ENCODE data around the gene GPT2.
"Not testable (repeated sequence)": the region's sequence is repeated elsewhere in the genome, so short reads cannot be mapped to it uniquely, and the experiment has no call there.

Gene GPT2

DNA sequence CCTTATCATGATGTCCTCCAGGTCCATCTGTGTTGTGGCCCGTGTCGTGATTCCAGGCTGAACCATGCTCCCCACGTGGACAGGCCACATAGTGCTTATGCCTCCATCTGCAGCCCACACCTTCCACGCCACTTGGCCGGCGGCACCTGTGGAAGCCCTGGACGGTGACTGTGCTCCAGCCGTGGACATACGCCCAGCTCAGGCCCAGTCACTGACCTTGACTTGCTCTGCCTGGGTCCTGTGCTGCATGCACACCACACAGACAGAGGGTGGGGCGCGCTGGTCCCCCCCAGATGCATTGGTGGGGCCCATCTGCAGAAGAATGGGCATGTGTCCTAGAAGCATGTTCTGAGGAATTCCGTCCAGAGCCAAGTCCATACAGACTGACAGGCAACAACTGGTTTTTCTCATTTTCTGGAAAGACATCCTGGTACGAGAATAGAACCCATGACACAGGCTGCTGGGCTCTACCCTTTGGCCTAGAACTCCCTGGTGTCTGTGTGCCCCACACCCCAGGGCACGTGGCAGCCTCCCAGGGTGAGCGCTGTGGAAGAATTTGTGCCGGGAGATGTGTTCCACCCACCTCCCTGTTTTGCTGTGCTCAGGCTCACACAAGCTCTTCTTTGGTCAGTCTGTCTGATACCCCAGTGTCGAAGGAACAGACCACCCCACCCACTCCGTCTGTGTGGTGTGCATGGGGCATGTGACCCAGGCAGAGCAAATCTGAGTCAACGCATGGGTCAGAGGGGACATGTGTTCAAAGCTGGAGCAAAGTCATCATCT is 39.5 kb downstream of the GPT2 start:
- no peak for DNase-seq

DNA sequence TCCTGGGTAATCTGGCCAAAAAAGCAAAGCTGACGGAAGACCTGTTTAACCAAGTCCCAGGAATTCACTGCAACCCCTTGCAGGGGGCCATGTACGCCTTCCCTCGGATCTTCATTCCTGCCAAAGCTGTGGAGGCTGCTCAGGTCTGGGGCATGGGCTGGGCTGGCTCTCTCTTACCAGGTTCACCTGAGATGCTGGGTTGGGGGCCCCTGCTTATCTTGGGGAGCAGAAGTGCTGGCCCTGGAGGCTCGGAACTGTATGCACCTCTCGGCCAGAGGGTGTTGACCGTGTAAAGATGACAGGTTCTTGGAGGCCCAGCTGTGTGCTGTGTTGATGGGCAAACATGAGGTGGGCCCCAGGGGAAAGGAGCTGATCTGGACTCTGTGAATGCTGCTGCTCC is 40.2 kb downstream of the GPT2 start:
- no peak for DNase-seq

- no peak for DNase-seq
Measured at GRCh38 chr16:46926470-46927225, 42.5 kb downstream of the GPT2 start.

GRCh38 chr16:46927273-46927672 is 43.1 kb downstream of the GPT2 start:
- DNase-seq: no peak

- no peak for DNase-seq
Measured at GRCh38 chr16:46928811-46929210, 44.6 kb downstream of the GPT2 start.

GRCh38 chr16:46929378-46930332 is 45.5 kb downstream of the GPT2 start:
- peak in 1 of 2 donors; percentile 32 for DNase-seq

DNA sequence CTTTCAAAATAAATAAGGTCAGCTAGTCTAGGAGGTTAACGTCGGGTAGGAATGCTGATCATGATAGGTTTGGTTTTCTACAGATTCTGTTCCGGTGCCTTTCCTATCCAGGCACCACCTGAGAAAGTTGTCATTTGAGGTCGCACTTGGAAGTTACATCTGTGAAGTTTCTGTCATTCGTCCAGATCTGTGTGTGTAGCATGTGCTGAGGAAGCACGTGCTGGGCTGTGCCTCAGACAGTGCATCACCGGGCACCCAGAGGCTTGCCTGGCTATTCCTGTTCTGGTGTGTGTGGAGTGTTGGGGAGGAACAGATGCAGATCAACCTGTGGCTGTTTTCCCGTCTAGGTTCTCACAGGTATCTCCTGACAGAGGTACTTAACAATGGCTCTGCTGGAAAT is 46.7 kb downstream of the GPT2 start:
- no peak for DNase-seq

GRCh38 chr16:46932802-46933201 is 48.6 kb downstream of the GPT2 start:
- DNase-seq: peak in 1 of 2 donors; percentile 4

DNA sequence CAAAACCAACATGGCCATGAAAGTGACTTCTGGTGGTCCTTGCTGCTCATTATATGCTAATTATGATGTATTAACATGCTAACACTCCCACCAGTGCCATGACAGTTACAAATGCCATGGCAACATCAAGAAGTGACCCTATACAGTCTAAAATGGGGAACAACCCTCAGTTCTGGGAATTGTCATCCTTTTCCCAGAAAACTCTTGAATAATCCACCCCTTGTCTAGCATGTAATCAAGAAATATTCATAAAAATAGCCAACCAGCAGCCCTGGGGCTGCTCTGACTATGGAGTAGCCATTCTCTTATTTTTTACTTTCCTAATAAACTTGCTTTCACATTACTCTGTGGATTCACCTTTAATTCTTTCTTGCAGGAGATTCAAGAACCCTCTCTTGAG is 53.4 kb downstream of the GPT2 start:
- no peak for DNase-seq

GRCh38 chr16:46944713-46945112 is 60.6 kb downstream of the GPT2 start:
- not testable (repeated sequence) for DNase-seq

DNA sequence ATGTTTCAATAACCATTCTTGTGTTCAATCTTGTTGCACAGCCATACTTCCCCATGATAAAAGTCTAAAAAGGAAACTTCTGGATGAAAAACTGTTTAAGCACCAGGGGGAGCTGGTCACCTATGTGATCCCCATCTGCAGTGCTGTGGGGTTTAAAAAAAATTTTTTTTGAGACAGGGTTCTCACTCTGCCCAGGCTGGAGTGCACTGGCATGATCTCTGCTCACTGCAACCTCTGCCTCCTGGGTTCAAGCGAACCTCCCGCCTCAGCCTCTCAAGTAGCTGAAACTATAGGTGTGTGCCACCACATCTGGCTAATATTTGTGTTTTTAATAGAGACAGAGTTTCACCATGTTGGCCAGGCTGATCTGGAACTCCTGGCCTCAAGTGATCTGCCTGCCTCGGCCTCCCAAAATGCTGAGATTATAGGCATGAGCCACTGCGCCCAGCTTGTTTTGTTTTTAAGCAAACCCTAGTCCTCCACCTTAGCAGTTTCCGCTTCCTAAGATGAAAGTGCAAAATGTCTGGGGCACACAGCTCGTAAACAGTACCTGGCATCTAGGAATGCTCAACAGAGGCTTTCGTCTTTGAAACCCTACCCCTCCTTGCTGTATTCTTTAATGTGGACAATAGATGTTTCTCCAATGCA is 63.9 kb downstream of the GPT2 start:
- DNase-seq: peak in 1 of 2 donors; percentile 35

GRCh38 chr16:46948548-46949166 is 64.5 kb downstream of the GPT2 start:
- DNase-seq: no peak

- DNase-seq: no peak
Measured at GRCh38 chr16:46949241-46949892, 65.2 kb downstream of the GPT2 start.

DNA sequence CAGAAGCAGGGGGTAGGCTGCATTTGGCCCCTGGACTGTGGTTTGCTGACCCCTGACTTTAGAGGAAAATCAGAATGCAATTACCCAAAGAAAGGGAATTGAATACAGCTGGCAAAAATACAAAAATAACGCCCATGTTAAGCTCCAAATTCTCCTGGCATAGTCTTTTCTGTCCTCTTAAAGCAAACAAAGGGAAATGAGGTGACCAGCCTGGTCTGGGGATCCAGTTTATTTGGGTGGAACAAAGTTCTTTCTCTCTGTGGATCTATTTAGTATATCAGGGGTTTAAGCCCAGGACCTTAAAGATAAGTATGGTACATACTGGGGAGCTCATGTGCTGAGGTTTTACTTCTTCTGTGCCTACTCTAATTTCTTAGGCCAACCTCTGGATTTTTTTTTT is 65.8 kb downstream of the GPT2 start:
- DNase-seq: no peak

- no peak for DNase-seq
Measured at GRCh38 chr16:46954562-46954961, 70.4 kb downstream of the GPT2 start.

GRCh38 chr16:46961373-46962353 is 77.5 kb downstream of the GPT2 start:
- peak in 1 of 2 donors; percentile 23 for DNase-seq

- no peak for DNase-seq
Measured at GRCh38 chr16:46962629-46963028, 78.5 kb downstream of the GPT2 start.

DNA sequence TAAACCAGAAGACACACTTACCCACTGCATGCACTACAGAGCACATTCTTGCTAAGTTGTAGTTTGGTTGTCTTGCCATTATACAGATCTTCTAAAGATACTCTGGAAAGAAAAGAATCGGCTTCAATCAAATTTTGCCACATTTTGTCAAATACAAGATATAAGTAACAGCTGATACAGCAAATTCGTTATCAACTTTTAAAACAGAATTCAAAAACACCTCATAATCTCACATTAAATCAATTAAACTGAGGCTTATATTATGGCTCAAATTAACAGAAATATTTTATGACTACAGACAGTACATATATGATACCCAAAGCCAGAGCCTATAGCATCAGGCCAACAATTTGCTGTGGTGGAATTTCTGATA is 83.9 kb downstream of the GPT2 start:
- no peak for DNase-seq

GRCh38 chr16:46970089-46970488 is 85.9 kb downstream of the GPT2 start:
- no peak for DNase-seq

DNA sequence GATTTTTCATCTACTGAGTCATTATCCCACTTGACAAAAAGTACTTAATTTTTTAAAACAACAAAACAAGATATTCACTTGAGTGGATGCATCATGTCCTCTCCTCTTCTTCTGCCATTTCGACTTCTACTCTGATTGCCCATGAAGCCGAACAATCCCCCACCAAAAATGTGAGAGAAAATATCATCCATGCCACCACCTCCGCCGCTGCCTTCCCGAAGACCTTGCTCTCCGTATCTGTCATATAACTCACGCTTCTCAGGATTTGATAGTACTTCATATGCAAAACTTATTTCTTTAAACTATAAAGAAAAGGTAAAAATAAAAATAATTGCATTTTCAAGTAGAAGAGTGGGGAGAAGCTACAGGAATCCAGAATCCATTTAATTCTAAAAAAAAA is 87.1 kb downstream of the GPT2 start:
- no peak for DNase-seq
